ENCODE results near the gene VPS41.

GRCh38 chr7:38880454-38880853 is 28.5 kb downstream of the VPS41 start:
- TF ChIP-seq POLR2AphosphoS5 (IDR thresholded peaks at IDR 0.05) = no peak
- no peak for TF ChIP-seq CTCF (IDR thresholded peaks at IDR 0.05)

All from sigmoid colon (tissue), 4 donors.